NCI-H2227 treated with DMSO at 0.1 percent for 48 hours (cell line): ENCODE results near the gene ZC2HC1C.
"Not testable (repeated sequence)": the region's sequence is repeated elsewhere in the genome, so short reads cannot be mapped to it uniquely, and the experiment has no call there.

ENCODE experiments used
- DNase-seq: peaks from one replicate; lab custom pipeline; 2025; lab: John Stamatoyannopoulos, UW

The ZC2HC1C gene

GRCh38 chr14:75096959-75097358, 27.5 kb downstream of the ZC2HC1C start:
- DNase-seq = no peak

GRCh38 chr14:75098212-75098611, 28.8 kb downstream of the ZC2HC1C start:
- DNase-seq = no peak

GRCh38 chr14:75098682-75099081, 29.2 kb downstream of the ZC2HC1C start:
- DNase-seq = no peak

GRCh38 chr14:75101491-75101890, 32.0 kb downstream of the ZC2HC1C start:
- DNase-seq = no peak

- no peak for DNase-seq
Measured at GRCh38 chr14:75107186-75107585, 37.7 kb downstream of the ZC2HC1C start.

GRCh38 chr14:75109877-75110276, 40.4 kb downstream of the ZC2HC1C start:
- peak; percentile 92 for DNase-seq

GRCh38 chr14:75113932-75114539, 44.6 kb downstream of the ZC2HC1C start:
- DNase-seq = no peak

- DNase-seq = no peak
Measured at GRCh38 chr14:75119056-75119455, 49.6 kb downstream of the ZC2HC1C start.

- DNase-seq = no peak
Measured at GRCh38 chr14:75120541-75121291, 51.3 kb downstream of the ZC2HC1C start.

GRCh38 chr14:75121552-75121951, 52.1 kb downstream of the ZC2HC1C start:
- no peak for DNase-seq

GRCh38 chr14:75123991-75124390, 54.5 kb downstream of the ZC2HC1C start:
- no peak for DNase-seq

GRCh38 chr14:75125617-75126016, 56.2 kb downstream of the ZC2HC1C start:
- DNase-seq = no peak

GRCh38 chr14:75126121-75126544, 56.7 kb downstream of the ZC2HC1C start:
- no peak for DNase-seq

- DNase-seq = peak; percentile 67
Measured at GRCh38 chr14:75126679-75127473, 57.4 kb downstream of the ZC2HC1C start, which contains the start of gene NEK9. TSS of gene NEK9 (minus strand) at chr14:75127048. CDS start at chr14:75126921, 127 bp downstream.

GRCh38 chr14:75127474-75127820, 58.0 kb downstream of the ZC2HC1C start:
- not testable (repeated sequence) for DNase-seq

GRCh38 chr14:75127903-75128595, 58.6 kb downstream of the ZC2HC1C start:
- DNase-seq = no peak

GRCh38 chr14:75128596-75128990, 59.2 kb downstream of the ZC2HC1C start:
- no peak for DNase-seq
